ENCODE data around the gene GLG1. TPM values are rescaled to one million over a fixed set of nuclear protein-coding genes. Genes with fewer than 3 reads are reported as not detected.
"Not testable (repeated sequence)": the region's sequence is repeated elsewhere in the genome, so short reads cannot be mapped to it uniquely, and the experiment has no call there.

Gene GLG1
- total RNA-seq, 4 donors from 2014 or later = 72.0 to 170 (median 105) TPM

DNA sequence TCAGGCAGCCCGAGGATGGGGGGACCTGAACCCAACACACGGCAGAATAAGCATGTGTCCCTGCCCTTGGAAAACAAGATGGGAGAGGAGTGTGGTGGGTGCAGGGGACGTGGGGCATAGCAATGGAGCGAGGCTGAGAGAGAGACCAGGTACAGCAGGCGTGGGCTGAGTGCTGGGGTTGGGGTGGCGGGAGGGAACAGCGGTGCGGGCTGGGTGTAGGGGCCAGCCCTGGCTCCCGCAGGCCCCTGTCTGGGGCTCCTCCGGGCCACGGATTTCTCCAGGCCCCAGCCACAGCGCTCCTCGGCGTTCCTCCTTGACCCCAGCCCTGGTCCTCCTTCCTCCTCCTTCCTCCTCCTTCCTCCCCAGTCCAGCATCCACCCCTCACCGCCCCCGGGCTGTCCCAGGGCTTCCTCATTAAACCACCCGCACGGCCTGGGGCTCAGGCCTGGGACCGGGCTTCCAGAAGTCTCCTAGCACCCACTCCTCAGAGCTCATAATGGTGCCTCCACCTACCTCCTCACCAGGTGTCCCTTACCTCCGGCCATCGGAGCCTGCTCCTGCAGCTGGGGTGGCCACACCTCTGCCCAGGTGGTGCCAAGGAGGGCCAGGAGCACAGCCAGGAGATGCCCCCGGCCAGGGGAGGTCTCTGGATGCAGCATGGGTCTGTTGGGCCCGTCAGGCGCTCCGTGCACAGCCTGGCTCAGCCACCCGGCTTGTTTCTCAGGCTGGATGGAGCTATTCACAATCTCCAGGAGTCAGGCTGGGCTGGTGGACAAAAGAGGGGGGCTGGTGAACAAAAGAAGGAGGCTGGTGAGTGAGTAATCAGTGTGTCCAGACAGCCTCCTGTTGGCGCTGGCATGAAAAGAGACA lies 186.1 kb downstream of the GLG1 start, which contains the start of gene CLEC18B:
Gene CLEC18B (minus strand): TSS at position 867 of the 870 bp plus-strand sequence. CDS start 208 bp downstream, at position 659.
- H3K36me3 ChIP-seq; in situ Hi-C loops (cut with MboI; ENCODE audit: low sequenced_read_pairs in 4 of 4); H3K9me3 ChIP-seq; DNase-seq; ATAC-seq; H3K4me1 ChIP-seq; H3K4me3 ChIP-seq; intact Hi-C loops (cut with DNase I; ENCODE audit: low total_unique reads); H3K27ac ChIP-seq; H3K27me3 ChIP-seq: not testable (repeated sequence)

- H3K4me3 ChIP-seq; H3K36me3 ChIP-seq; H3K4me1 ChIP-seq; in situ Hi-C loops (cut with MboI; ENCODE audit: low sequenced_read_pairs in 4 of 4); ATAC-seq; DNase-seq; H3K27ac ChIP-seq; H3K9me3 ChIP-seq; intact Hi-C loops (cut with DNase I; ENCODE audit: low total_unique reads); H3K27me3 ChIP-seq: not testable (repeated sequence)
Observed at GRCh38 chr16:74419811-74420210, 187.1 kb downstream of the GLG1 start.

- H3K9me3 ChIP-seq; H3K27ac ChIP-seq; H3K27me3 ChIP-seq; in situ Hi-C loops (cut with MboI; ENCODE audit: low sequenced_read_pairs in 4 of 4); H3K4me1 ChIP-seq; DNase-seq; H3K4me3 ChIP-seq; intact Hi-C loops (cut with DNase I; ENCODE audit: low total_unique reads); H3K36me3 ChIP-seq; ATAC-seq: not testable (repeated sequence)
Observed at GRCh38 chr16:74417897-74418296, 189.0 kb downstream of the GLG1 start.

DNA sequence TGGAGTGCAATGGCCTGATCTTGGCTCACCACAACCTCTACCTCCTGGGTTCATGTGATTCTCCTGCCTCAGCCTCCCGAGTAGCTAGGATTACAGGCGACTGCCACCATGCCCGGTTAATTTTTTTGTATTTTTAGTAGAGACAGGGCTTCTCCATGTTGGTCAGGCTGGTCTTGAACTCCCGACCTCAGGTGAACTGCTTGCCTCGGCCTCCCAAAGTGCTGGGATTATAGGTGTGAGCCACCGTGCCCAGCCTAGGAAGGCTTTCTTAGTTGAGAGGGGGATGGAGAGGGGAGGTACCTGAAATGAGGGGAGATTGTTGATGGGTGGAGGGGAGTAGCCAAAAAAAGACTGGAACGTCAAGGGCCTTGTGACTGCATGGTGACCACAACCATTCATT lies 193.0 kb downstream of the GLG1 start:
- H3K36me3 ChIP-seq; H3K9me3 ChIP-seq; DNase-seq; ATAC-seq; H3K4me3 ChIP-seq; H3K27me3 ChIP-seq; H3K4me1 ChIP-seq; in situ Hi-C loops (cut with MboI; ENCODE audit: low sequenced_read_pairs in 4 of 4); H3K27ac ChIP-seq; intact Hi-C loops (cut with DNase I; ENCODE audit: low total_unique reads): not testable (repeated sequence)

GRCh38 chr16:74413485-74413884 lies 193.4 kb downstream of the GLG1 start:
- H3K27ac ChIP-seq; H3K9me3 ChIP-seq; H3K4me1 ChIP-seq; intact Hi-C loops (cut with DNase I; ENCODE audit: low total_unique reads); H3K36me3 ChIP-seq; H3K27me3 ChIP-seq; ATAC-seq; DNase-seq; H3K4me3 ChIP-seq; in situ Hi-C loops (cut with MboI; ENCODE audit: low sequenced_read_pairs in 4 of 4): not testable (repeated sequence)

DNA sequence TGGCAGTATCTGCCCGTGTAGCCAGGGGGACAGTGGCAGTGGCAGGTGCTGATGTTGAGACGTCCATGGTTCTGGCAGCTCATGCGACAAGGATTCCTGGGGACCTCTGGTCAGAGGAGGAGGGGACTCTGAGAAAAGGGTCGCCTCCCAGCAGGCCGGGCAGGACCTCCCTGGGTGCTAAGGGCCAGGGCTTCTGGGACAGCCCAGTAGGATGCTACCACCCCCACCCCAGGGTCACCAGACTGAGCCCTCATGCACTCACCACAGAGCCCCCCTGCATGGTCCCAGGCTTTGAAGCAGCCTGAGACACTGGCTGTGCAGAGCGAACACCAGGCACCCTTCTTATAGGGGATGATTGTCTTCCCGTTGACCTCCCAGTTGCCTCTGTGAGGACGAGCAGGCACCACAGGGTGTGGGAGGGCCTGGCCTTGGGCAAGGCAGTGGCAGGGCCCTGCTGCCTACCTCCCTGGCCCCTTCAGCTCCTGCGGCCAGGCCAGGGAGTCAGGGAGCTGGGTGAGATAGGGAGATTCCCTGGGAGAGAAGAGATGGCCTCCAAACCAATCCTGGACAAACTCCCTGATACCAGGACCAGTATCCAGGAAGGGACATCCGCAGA lies 194.0 kb downstream of the GLG1 start:
- DNase-seq; H3K4me3 ChIP-seq; H3K27me3 ChIP-seq; in situ Hi-C loops (cut with MboI; ENCODE audit: low sequenced_read_pairs in 4 of 4); ATAC-seq; H3K27ac ChIP-seq; H3K36me3 ChIP-seq; H3K4me1 ChIP-seq; intact Hi-C loops (cut with DNase I; ENCODE audit: low total_unique reads); H3K9me3 ChIP-seq: not testable (repeated sequence)

DNA sequence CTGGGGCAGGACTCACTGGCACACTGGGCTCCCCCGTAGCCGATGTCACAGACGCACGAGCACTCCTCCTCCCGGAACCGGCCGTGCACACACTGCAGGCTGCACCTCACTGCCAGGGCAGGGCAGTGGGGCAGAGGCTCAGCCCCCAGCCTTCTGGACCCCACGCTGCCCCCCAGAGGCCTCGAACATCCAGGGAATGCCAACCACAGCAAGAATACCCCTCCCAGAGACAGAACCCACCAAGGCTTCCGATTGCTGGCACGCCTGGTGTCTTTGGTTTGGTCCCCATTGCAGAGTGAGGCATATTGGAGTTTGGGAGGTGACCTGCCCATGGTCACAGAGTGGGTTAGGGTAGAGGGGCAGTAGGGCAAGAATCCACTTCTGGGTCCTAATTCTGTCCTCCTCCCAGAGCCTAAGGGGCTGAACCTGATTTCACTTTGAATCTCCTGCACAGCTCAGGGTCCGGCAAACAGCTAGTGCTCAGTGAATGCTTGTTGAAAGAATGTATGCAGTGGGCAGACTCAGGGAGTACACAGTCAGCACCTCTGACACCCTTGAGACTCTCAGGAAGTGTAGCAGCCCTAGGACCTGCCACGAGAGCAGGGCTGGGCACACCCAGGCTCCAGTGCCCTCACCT lies 194.7 kb downstream of the GLG1 start:
- DNase-seq; H3K27me3 ChIP-seq; intact Hi-C loops (cut with DNase I; ENCODE audit: low total_unique reads); H3K4me3 ChIP-seq; ATAC-seq; H3K9me3 ChIP-seq; in situ Hi-C loops (cut with MboI; ENCODE audit: low sequenced_read_pairs in 4 of 4); H3K27ac ChIP-seq; H3K4me1 ChIP-seq; H3K36me3 ChIP-seq: not testable (repeated sequence)

DNA sequence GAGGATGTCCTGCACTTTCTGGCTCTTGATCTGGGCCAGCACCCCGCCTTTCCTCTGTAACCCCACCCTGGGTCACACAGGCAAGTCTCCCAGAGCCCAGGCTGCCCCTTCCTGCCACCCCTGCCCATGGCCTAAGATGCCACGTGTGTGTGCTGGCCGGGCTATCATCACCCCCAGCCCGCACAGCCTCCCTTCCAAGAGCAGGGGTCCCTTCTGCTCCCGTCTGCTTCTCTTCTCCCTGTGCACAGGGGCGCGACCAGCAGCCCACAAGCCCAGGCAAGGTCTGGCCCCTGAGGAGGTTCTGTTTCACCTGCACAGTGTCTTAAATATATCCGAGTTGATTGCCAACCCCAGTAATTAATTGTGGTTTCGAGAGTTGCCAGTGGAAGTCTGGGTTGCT lies 195.9 kb downstream of the GLG1 start:
- H3K4me3 ChIP-seq; H3K27me3 ChIP-seq; in situ Hi-C loops (cut with MboI; ENCODE audit: low sequenced_read_pairs in 4 of 4); DNase-seq; H3K4me1 ChIP-seq; H3K9me3 ChIP-seq; ATAC-seq; H3K36me3 ChIP-seq; H3K27ac ChIP-seq; intact Hi-C loops (cut with DNase I; ENCODE audit: low total_unique reads): not testable (repeated sequence)

GRCh38 chr16:74410057-74410957 lies 196.6 kb downstream of the GLG1 start:
- H3K27ac ChIP-seq; DNase-seq; H3K4me3 ChIP-seq; H3K9me3 ChIP-seq; in situ Hi-C loops (cut with MboI; ENCODE audit: low sequenced_read_pairs in 4 of 4); intact Hi-C loops (cut with DNase I; ENCODE audit: low total_unique reads); ATAC-seq; H3K4me1 ChIP-seq; H3K27me3 ChIP-seq; H3K36me3 ChIP-seq: not testable (repeated sequence)

- intact Hi-C loops (cut with DNase I; ENCODE audit: low total_unique reads); H3K4me3 ChIP-seq; H3K27ac ChIP-seq; H3K36me3 ChIP-seq; H3K4me1 ChIP-seq; DNase-seq; H3K27me3 ChIP-seq; H3K9me3 ChIP-seq; in situ Hi-C loops (cut with MboI; ENCODE audit: low sequenced_read_pairs in 4 of 4); ATAC-seq: not testable (repeated sequence)
Observed at GRCh38 chr16:74409185-74409981, 197.5 kb downstream of the GLG1 start.
